GM12878 (cell line): ENCODE results near the gene CILP2. TPM values are rescaled to one million over a fixed set of nuclear protein-coding genes. Genes with fewer than 3 reads are reported as not detected.

ENCODE experiments used
- ATAC-seq: fragments of 200-7000 bp; cut with Tn5 transposase; 3 replicates; pipeline ENCODE4 v1.9.1; 2020; ENCODE audit warnings: mild to moderate bottlenecking, moderate library complexity
- BruUV-seq: library from RNA; stranded (reverse); fragments of 400-500 nt; replicated peaks from 2 replicates; lab custom pipeline; 2021; lab: Mats Ljungman, UMichigan
- CTCF ChIA-PET: fragments of 300-600 bp; sonication (Branson Sonifier 250); formaldehyde crosslinking; extraction: SDS; loops from one replicate; lab custom pipeline; 2021; ENCODE audit warnings: inconsistent platforms; lab: Yijun Ruan, JAX
- POLR2A ChIA-PET: fragments of 350-600 bp; formaldehyde crosslinking; extraction: SDS; loops from one replicate; lab custom pipeline; 2021; ENCODE audit warnings: inconsistent platforms; lab: Charles Lee
- RAD21 ChIA-PET: fragments of 300-600 bp; sonication (Branson Sonifier 250); formaldehyde crosslinking; loops from one replicate; lab custom pipeline; 2023; ENCODE audit warnings: antibody characterized with exemption; ENCODE audit not compliant: unreplicated experiment; lab: Charles Lee
- SMC1A ChIA-PET: fragments of 300-600 bp; sonication (Branson Sonifier 250); formaldehyde crosslinking; loops from one replicate; lab custom pipeline; 2023; ENCODE audit not compliant: unreplicated experiment, uncharacterized antibody; lab: Charles Lee
- DNase-seq: peaks from one replicate; pipeline ENCODE4 v3.0.0-alpha.2; 2011; ENCODE audit warnings: low read depth, low spot score
- FAIRE-seq: peaks from 3 replicates; lab custom pipeline; 2011; peaks lifted over from hg19 to GRCh38; lab: Jason Lieb, UNC
- H2AFZ ChIP-seq: 2 replicates; pipeline ENCODE4 v1.6.0; 2011; ENCODE audit warnings: low read depth, low read length, control low read depth; ENCODE audit not compliant: control insufficient read depth
- H3K27ac ChIP-seq: 2 replicates; pipeline ENCODE4 v1.5.1; 2011; ENCODE audit warnings: control low read depth; ENCODE audit not compliant: control insufficient read depth, insufficient read depth
- H3K27me3 ChIP-seq, 2 experiments: replicated peaks in 1 of 2; 2 replicates each; pipeline versions ENCODE4 v1.6.0 to v1.6.1; 2011; ENCODE audit warnings: low read length in 1 of 2; ENCODE audit not compliant: control insufficient read depth in 2 of 2, insufficient read depth in 2 of 2
- H3K36me3 ChIP-seq, 2 experiments: 2 replicates each; pipeline ENCODE4 v1.5.1; 2011; ENCODE audit warnings: low read length in 1 of 2; ENCODE audit not compliant: control insufficient read depth in 2 of 2, insufficient read depth in 2 of 2
- H3K4me1 ChIP-seq: 2 replicates; pipeline ENCODE4 v1.6.1; 2011; ENCODE audit warnings: mild to moderate bottlenecking, low read length, moderate library complexity, mixed read lengths; ENCODE audit not compliant: control insufficient read depth, insufficient read depth
- H3K4me2 ChIP-seq: 2 replicates; pipeline ENCODE4 v1.6.0; 2011; ENCODE audit warnings: control low read depth; ENCODE audit not compliant: control insufficient read depth, insufficient read depth
- H3K4me3 ChIP-seq: fragments of 200-600 bp; sonication (generic); 2 replicates; pipeline ENCODE4 v1.5.1; 2016
- H3K79me2 ChIP-seq: 2 replicates; pipeline ENCODE4 v1.6.0; 2011; ENCODE audit warnings: low read length; ENCODE audit not compliant: control insufficient read depth, insufficient read depth
- H3K9ac ChIP-seq: 2 replicates; pipeline ENCODE4 v1.8.0; 2011; ENCODE audit warnings: low read length, control low read depth, mixed read lengths; ENCODE audit not compliant: control insufficient read depth, insufficient read depth
- H3K9me3 ChIP-seq: replicated peaks from 3 replicates; pipeline ENCODE4 v1.5.1; 2011; ENCODE audit warnings: mild to moderate bottlenecking, low read length; ENCODE audit not compliant: control insufficient read depth, insufficient read depth
- H4K20me1 ChIP-seq: 2 replicates; pipeline ENCODE4 v1.6.0; 2011; ENCODE audit not compliant: control insufficient read depth, insufficient read depth
- EGR1 ChIP-seq, 2 experiments: IDR thresholded peaks; 1 replicate in 1 of 2; 2 replicates in 1 of 2; pipeline ENCODE4 v1.6.1; 2011 to 2012; ENCODE audit warnings: low read depth in 2 of 2, low read length in 2 of 2, borderline replicate concordance in 1 of 2, mild to moderate bottlenecking in 1 of 2, moderate library complexity in 1 of 2
- JUNB ChIP-seq: IDR thresholded peaks from 2 replicates; pipeline ENCODE4 v1.6.1; 2016; ENCODE audit warnings: antibody characterized with exemption, mild to moderate bottlenecking
- PKNOX1 ChIP-seq: fragments of 450-650 bp; IDR thresholded peaks from 2 replicates; pipeline ENCODE4 v1.6.1; 2016; ENCODE audit warnings: mild to moderate bottlenecking
- SKIL ChIP-seq: fragments of 450-650 bp; IDR thresholded peaks from 2 replicates; pipeline ENCODE4 v1.6.1; 2017; ENCODE audit warnings: mild to moderate bottlenecking, low read depth, inconsistent platforms; ENCODE audit not compliant: poor library complexity, severe bottlenecking
- WGBS: methylation state at CpG from one replicate; pipeline ENCODE4 v1.1.6; 2016; ENCODE audit warnings: low lambda C conversion rate; ENCODE audit not compliant: insufficient replicate concordance, insufficient coverage; ENCODE audit errors: missing lambda C conversion rate; 5-methylcytosine and 5-hydroxymethylcytosine counted together
- in situ Hi-C: fragments of 300-500 bp; cut with MboI; formaldehyde crosslinking; loops from 9 replicates; pipeline ENCODE4 v1.14.3; 2018; ENCODE audit warnings: mixed read lengths
- intact Hi-C: fragments of 100-400 bp; cut with micrococcal nuclease; formaldehyde crosslinking; loops from one replicate; pipeline ENCODE4 v1.14.2; 2022; ENCODE audit not compliant: unreplicated experiment
- polyA plus RNA-seq, 11 experiments: library from polyadenylated mRNA; depleted of rRNA in 4 of 11; unstranded in 6 of 11; stranded (reverse) in 5 of 11; fragments of >200 nt; fragmentation: Nextera tagmentation in 4 of 11; fragmentation: Illumina TruSeq in 1 of 11; extraction: Ambion mirVana in 4 of 11; extraction: Trizol in 1 of 11; gene quantifications; 1 replicate in 1 of 11; 2 replicates in 10 of 11; pipeline versions ENCODE4 v1.2.1 to v1.2.3, GENCODE V29; 2011 to 2016; ENCODE audit warnings: inconsistent platforms in 2 of 11, missing spikeins in 2 of 11, low read depth in 1 of 11
- total RNA-seq, 4 experiments: library from RNA; depleted of rRNA in 3 of 4; stranded (reverse); fragments of >200 nt in 3 of 4; fragmentation: Illumina TruSeq in 1 of 4; extraction: Trizol in 1 of 4; gene quantifications; 2 replicates each; pipeline versions ENCODE4 v1.2.1 to v1.2.3, GENCODE V29; 2013 to 2021

Gene CILP2
- total and polyA plus RNA-seq, 10 of the 15 experiments (the other 5 are each of a cell fraction or from before 2014, with no cell fraction given), result 0.05 to 0.08 (median 0.06) TPM; not detected in 6

- peaks cover 3% of the 10 kb centered on the region for H3K4me1 ChIP-seq
- peak overlapping the region; percentile 46 for H3K4me3 ChIP-seq
- FAIRE-seq (no peak), DNase-seq (no peak), ATAC-seq (peak; percentile 83)
- H3K36me3 ChIP-seq, result no peaks in the 10 kb centered on the region
- H4K20me1 ChIP-seq, result no peaks in the 10 kb centered on the region
- TF ChIP-seq JUNB (no peak), SKIL (no peak), EGR1 (IDR thresholded peaks at IDR 0.05; ENCODE audit: borderline replicate concordance in 1 of 2, low read depth in 2 of 2, low read length in 2 of 2) (peak in 1 of 2 experiments; percentile 60; a peak in 1 of 3 replicates), PKNOX1 (0 out of 2 replicates have a peak, but pooled peaks have one; percentile 14)
- peak overlapping the region; percentile 77 for H3K4me2 ChIP-seq
- H3K79me2 ChIP-seq, result no peaks in the 10 kb centered on the region
- H3K27ac ChIP-seq, result no peak overlapping the region
- intact Hi-C loops (no loop called here), in situ Hi-C loops (loop anchor here (25.0 kb wide), 4 partner anchors 871 to 1496 kb away; partner anchors contain the start of genes ZNF66 and ZNF737)
- H3K9me3 ChIP-seq, result no peaks in the 10 kb centered on the region; the same call in 2 of the 3 replicates
- CTCF ChIA-PET, result interaction anchor here (1.6 kb wide), 2 partner anchors 9 to 13 kb away, joined by 3 to 10 read pairs; no protein-coding TSS in a partner anchor
- RAD21 ChIA-PET, result no interaction called here
- peak overlapping the region; percentile 33 for H2AFZ ChIP-seq
- no TSS peak for BruUV-seq
- H3K9ac ChIP-seq, result no peak overlapping the region
- H3K27me3 ChIP-seq, result peaks cover 0 to 3% of the 10 kb centered on the region in 2 experiments; a peak in 1 of 4 replicates
- 54% methylated on average over 38 of the region's 45 CpGs for WGBS
- POLR2A ChIA-PET, result no interaction called here
- SMC1A ChIA-PET, result no interaction called here
Measured at GRCh38 chr19:19540715-19541515, 2.9 kb downstream of the CILP2 start.
